Lung (tissue), 12 donors: ENCODE measurements around the gene C7orf25. TPM values are rescaled to one million over a fixed set of nuclear protein-coding genes. Genes with fewer than 3 reads are reported as not detected.
"Not testable (repeated sequence)": the region's sequence is repeated elsewhere in the genome, so short reads cannot be mapped to it uniquely, and the experiment has no call there.

Experiments used
- ATAC-seq: fragments of 200-7000 bp; cut with Tn5 transposase; one replicate; pipeline ENCODE4 v1.9.1; 2020; ENCODE audit warnings: moderate number of reproducible peaks; ENCODE audit not compliant: insufficient read depth, low FRiP score
- DNase-seq, 3 donors: peaks; one replicate each; pipeline ENCODE4 v3.0.0-alpha.2; 2013 to 2017
- H3K27ac ChIP-seq, 2 donors: one replicate each; pipeline ENCODE4 v1.5.1; 2013; ENCODE audit warnings: mild to moderate bottlenecking in 2 of 2, moderate library complexity in 2 of 2, control low read depth in 1 of 2, inconsistent platforms in 1 of 2, low read depth in 1 of 2, low read length in 1 of 2
- H3K27me3 ChIP-seq, 3 donors: one replicate each; pipeline ENCODE4 v1.5.1; 2013; ENCODE audit warnings: low read length in 2 of 3; ENCODE audit not compliant: control insufficient read depth in 3 of 3, insufficient read depth in 3 of 3
- H3K36me3 ChIP-seq, 4 donors: one replicate each; pipeline ENCODE4 v1.5.1; 2013; ENCODE audit warnings: low read length in 4 of 4, mild to moderate bottlenecking in 1 of 4, moderate library complexity in 1 of 4; ENCODE audit not compliant: control insufficient read depth in 4 of 4, insufficient read depth in 4 of 4
- H3K4me1 ChIP-seq, 5 donors: one replicate each; pipeline ENCODE4 v1.5.1; 2013; ENCODE audit warnings: low read length in 5 of 5, mild to moderate bottlenecking in 2 of 5, moderate library complexity in 1 of 5; ENCODE audit not compliant: control insufficient read depth in 5 of 5, insufficient read depth in 5 of 5
- H3K4me3 ChIP-seq: one replicate; pipeline ENCODE4 v1.5.1; 2013; ENCODE audit warnings: mild to moderate bottlenecking, control low read depth, moderate library complexity
- H3K9ac ChIP-seq, 2 donors: one replicate each; pipeline ENCODE4 v1.5.1; 2013; ENCODE audit warnings: low read length in 2 of 2, control low read depth in 1 of 2; ENCODE audit not compliant: insufficient read depth in 1 of 2
- H3K9me3 ChIP-seq, 4 donors: one replicate each; pipeline ENCODE4 v1.5.1; 2013; ENCODE audit warnings: low read length in 3 of 4, mild to moderate bottlenecking in 1 of 4, moderate library complexity in 1 of 4; ENCODE audit not compliant: control insufficient read depth in 4 of 4, insufficient read depth in 3 of 4
- WGBS, 2 donors: extraction: QIAGEN DNeasy Blood & Tissue Kit; methylation state at CpG; one replicate each; pipeline ENCODE4 v1.1.7; 2013; 5-methylcytosine and 5-hydroxymethylcytosine counted together
- polyA plus RNA-seq, 2 donors: library from polyadenylated mRNA; stranded (reverse); fragments of 200-250 nt; gene quantifications; one replicate each; pipeline ENCODE4 v1.2.1, GENCODE V29; 2013
- total RNA-seq, 2 donors: library from RNA; depleted of rRNA in 1 of 2; stranded (reverse); fragments of >200 nt in 1 of 2; gene quantifications; one replicate each; pipeline ENCODE4 v1.2.1, GENCODE V29; 2014 to 2021
- TF ChIP-seq, protein P1 (sequence below): IDR thresholded peaks from 2 replicates; pipeline ENCODE4 v1.5.1; 2012; ENCODE audit warnings: mild to moderate bottlenecking; ENCODE audit errors: control extremely low read depth, extremely low read depth
- donor health status: control.
- donor health status: control.
- donor health status: Bipolar disorder and iron deficiency.
- donor health status: healthy.
- donor health status: DM: yes; HTN: yes; CAD: no.

C7orf25 gene
- total and polyA plus RNA-seq, 4 donors: 5.6 to 10.2 (median 6.2) TPM

DNA sequence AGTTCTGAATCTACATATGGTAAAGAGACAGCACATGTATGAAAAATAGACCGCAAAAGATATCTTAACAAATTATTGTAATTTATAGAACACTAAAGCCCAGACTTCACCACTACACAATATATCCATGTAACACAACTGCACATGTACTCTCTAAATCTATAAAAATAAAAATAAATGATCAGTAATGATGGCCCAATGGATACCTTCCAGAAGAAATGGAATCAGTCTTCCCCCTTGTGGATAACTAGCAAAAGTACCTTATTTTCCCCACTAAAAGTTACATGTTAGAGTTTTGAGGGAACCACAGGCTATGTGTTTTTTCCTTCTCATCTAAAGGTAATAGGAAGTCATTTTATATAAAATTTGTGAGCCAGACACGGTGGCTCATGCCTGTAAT is 25.7 kb downstream of the C7orf25 start:
- Histone ChIP-seq H3K36me3 (peaks cover 0 to 3% (median 0%) of the 10 kb centered on the region in 4 donors), H3K4me3 (no peak overlapping the region), H3K27me3 (no peaks in the 10 kb centered on the region), H3K9me3 (no peaks in the 10 kb centered on the region), H3K27ac (no peak overlapping the region), H3K9ac (no peak overlapping the region), H3K4me1 (peaks cover 0 to 22% (median 3%) of the 10 kb centered on the region in 5 donors)
- DNase-seq (peak in 1 of 3 donors; percentile 19), ATAC-seq (no peak)
- 60 to 77% methylated on average over 2 of the region's 2 CpGs for WGBS, 2 donors
- TF ChIP-seq, protein P1, sequence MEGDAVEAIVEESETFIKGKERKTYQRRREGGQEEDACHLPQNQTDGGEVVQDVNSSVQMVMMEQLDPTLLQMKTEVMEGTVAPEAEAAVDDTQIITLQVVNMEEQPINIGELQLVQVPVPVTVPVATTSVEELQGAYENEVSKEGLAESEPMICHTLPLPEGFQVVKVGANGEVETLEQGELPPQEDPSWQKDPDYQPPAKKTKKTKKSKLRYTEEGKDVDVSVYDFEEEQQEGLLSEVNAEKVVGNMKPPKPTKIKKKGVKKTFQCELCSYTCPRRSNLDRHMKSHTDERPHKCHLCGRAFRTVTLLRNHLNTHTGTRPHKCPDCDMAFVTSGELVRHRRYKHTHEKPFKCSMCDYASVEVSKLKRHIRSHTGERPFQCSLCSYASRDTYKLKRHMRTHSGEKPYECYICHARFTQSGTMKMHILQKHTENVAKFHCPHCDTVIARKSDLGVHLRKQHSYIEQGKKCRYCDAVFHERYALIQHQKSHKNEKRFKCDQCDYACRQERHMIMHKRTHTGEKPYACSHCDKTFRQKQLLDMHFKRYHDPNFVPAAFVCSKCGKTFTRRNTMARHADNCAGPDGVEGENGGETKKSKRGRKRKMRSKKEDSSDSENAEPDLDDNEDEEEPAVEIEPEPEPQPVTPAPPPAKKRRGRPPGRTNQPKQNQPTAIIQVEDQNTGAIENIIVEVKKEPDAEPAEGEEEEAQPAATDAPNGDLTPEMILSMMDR: no peak

DNA sequence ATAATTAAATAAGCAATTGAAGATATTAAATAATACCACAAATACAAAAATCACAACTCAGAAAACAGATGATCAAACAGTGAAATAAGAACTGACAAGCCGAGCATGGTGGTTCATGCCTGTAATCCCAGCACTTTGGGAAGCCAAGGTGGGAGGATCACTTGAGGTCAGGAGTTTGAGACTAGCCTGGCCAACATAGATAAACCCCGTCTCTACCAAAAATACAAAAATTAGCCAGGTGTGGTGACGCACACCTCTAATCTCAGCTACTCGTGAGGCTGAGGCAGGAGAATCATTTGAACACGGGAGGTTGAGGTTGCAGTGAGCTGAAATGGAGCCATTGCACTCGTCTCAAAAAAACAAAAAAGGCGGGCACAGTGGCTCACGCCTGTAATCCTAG is 26.7 kb downstream of the C7orf25 start:
- H3K9ac ChIP-seq, ATAC-seq, H3K27ac ChIP-seq, H3K36me3 ChIP-seq, DNase-seq, H3K4me3 ChIP-seq, H3K27me3 ChIP-seq, H3K9me3 ChIP-seq: not testable (repeated sequence)
- WGBS, 2 donors: 97 to 98% methylated on average over 8 of the region's 8 CpGs
- peaks cover 0 to 22% (median 3%) of the 10 kb centered on the region in 5 donors for H3K4me1 ChIP-seq

DNA sequence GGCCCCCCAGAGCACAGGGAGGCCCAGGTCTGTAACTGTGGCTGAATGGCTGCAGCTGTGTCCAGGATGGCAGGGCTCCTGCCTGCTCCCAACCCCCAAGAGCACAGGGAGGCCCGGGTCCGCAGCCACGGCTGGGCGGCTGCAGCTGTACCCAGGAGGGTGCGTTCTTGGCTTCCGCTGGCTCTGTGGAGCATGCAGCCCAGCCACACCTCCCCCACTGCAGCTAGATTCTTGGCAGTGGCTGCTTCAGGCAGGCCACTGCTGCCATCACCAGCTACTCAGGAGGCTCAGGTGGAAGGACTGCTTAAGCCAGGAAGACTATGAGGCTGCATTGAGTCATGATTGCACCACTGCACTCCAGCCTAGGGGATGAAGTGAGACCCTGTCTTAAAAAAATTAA is 27.9 kb downstream of the C7orf25 start:
- no peak overlapping the region for H3K9ac ChIP-seq
- DNase-seq (peak in 1 of 3 donors; percentile 16), ATAC-seq (no peak)
- no peaks in the 10 kb centered on the region for H3K27me3 ChIP-seq
- 69 to 92% methylated on average over 4 to 6 of the region's 6 CpGs for WGBS, 2 donors
- TF ChIP-seq, protein P1: no peak
- no peaks in the 10 kb centered on the region for H3K9me3 ChIP-seq
- no peak overlapping the region for H3K27ac ChIP-seq
- peaks cover 0 to 18% (median 3%) of the 10 kb centered on the region in 5 donors for H3K4me1 ChIP-seq
- peaks cover 0 to 3% (median 0%) of the 10 kb centered on the region in 4 donors for H3K36me3 ChIP-seq
- H3K4me3 ChIP-seq: no peak overlapping the region

DNA sequence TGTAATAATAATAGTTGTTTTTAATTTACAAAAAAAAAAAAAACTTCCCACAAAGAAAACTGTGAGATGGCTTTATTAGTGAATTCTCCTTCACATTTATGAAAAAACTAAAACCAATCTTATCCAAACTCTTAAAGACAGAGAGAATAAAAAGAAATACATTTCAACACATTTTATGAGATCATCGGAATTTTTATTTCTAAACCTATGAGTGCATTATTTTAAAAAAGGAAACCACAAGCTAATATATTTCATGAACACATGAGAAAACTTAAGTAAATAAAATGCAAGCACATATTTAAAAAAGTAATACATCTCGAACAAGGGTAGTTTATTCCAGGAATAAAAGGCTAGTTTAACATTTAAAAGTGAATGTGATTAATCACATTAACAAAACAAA is 31.5 kb downstream of the C7orf25 start:
- Histone ChIP-seq H3K9ac (no peak overlapping the region), H3K27ac (no peak overlapping the region), H3K4me1 (peaks cover 0 to 3% (median 0%) of the 10 kb centered on the region in 5 donors), H3K4me3 (no peak overlapping the region), H3K9me3 (no peaks in the 10 kb centered on the region), H3K36me3 (peaks cover 0 to 3% (median 0%) of the 10 kb centered on the region in 4 donors), H3K27me3 (no peaks in the 10 kb centered on the region)
- no peak for ATAC-seq
- TF ChIP-seq, protein P1: no peak
- 76 to 89% methylated on average over 2 of the region's 2 CpGs for WGBS, 2 donors
- no peak for DNase-seq
